GM12878 (cell line): Measurements from ENCODE around the gene VKORC1. TPM values are rescaled to one million over a fixed set of nuclear protein-coding genes. Genes with fewer than 3 reads are reported as not detected.
A peak's percentile ranks its signal among the peaks of the same experiment; 100 is the strongest.

Source experiments
- ATAC-seq: fragments of 200-7000 bp; cut with Tn5 transposase; 3 replicates; pipeline ENCODE4 v1.9.1; 2020; ENCODE audit warnings: mild to moderate bottlenecking, moderate library complexity
- BruUV-seq: library from RNA; stranded (reverse); fragments of 400-500 nt; replicated peaks from 2 replicates; lab custom pipeline; 2021; lab: Mats Ljungman, UMichigan
- CTCF ChIA-PET: fragments of 300-600 bp; sonication (Branson Sonifier 250); formaldehyde crosslinking; extraction: SDS; loops from one replicate; lab custom pipeline; 2021; ENCODE audit warnings: inconsistent platforms; lab: Yijun Ruan, JAX
- POLR2A ChIA-PET: fragments of 350-600 bp; formaldehyde crosslinking; extraction: SDS; loops from one replicate; lab custom pipeline; 2021; ENCODE audit warnings: inconsistent platforms; lab: Charles Lee
- RAD21 ChIA-PET: fragments of 300-600 bp; sonication (Branson Sonifier 250); formaldehyde crosslinking; loops from one replicate; lab custom pipeline; 2023; ENCODE audit warnings: antibody characterized with exemption; ENCODE audit not compliant: unreplicated experiment; lab: Charles Lee
- SMC1A ChIA-PET: fragments of 300-600 bp; sonication (Branson Sonifier 250); formaldehyde crosslinking; loops from one replicate; lab custom pipeline; 2023; ENCODE audit not compliant: unreplicated experiment, uncharacterized antibody; lab: Charles Lee
- DNase-seq: peaks from one replicate; pipeline ENCODE4 v3.0.0-alpha.2; 2011; ENCODE audit warnings: low read depth, low spot score
- FAIRE-seq: peaks from 3 replicates; lab custom pipeline; 2011; peaks lifted over from hg19 to GRCh38; lab: Jason Lieb, UNC
- H2AFZ ChIP-seq: 2 replicates; pipeline ENCODE4 v1.6.0; 2011; ENCODE audit warnings: low read depth, low read length, control low read depth; ENCODE audit not compliant: control insufficient read depth
- H3K27ac ChIP-seq: 2 replicates; pipeline ENCODE4 v1.5.1; 2011; ENCODE audit warnings: control low read depth; ENCODE audit not compliant: control insufficient read depth, insufficient read depth
- H3K27me3 ChIP-seq, 2 experiments: replicated peaks in 1 of 2; 2 replicates each; pipeline versions ENCODE4 v1.6.0 to v1.6.1; 2011; ENCODE audit warnings: low read length in 1 of 2; ENCODE audit not compliant: control insufficient read depth in 2 of 2, insufficient read depth in 2 of 2
- H3K36me3 ChIP-seq, 2 experiments: 2 replicates each; pipeline ENCODE4 v1.5.1; 2011; ENCODE audit warnings: low read length in 1 of 2; ENCODE audit not compliant: control insufficient read depth in 2 of 2, insufficient read depth in 2 of 2
- H3K4me1 ChIP-seq: 2 replicates; pipeline ENCODE4 v1.6.1; 2011; ENCODE audit warnings: mild to moderate bottlenecking, low read length, moderate library complexity, mixed read lengths; ENCODE audit not compliant: control insufficient read depth, insufficient read depth
- H3K4me2 ChIP-seq: 2 replicates; pipeline ENCODE4 v1.6.0; 2011; ENCODE audit warnings: control low read depth; ENCODE audit not compliant: control insufficient read depth, insufficient read depth
- H3K4me3 ChIP-seq: fragments of 200-600 bp; sonication (generic); 2 replicates; pipeline ENCODE4 v1.5.1; 2016
- H3K79me2 ChIP-seq: 2 replicates; pipeline ENCODE4 v1.6.0; 2011; ENCODE audit warnings: low read length; ENCODE audit not compliant: control insufficient read depth, insufficient read depth
- H3K9ac ChIP-seq: 2 replicates; pipeline ENCODE4 v1.8.0; 2011; ENCODE audit warnings: low read length, control low read depth, mixed read lengths; ENCODE audit not compliant: control insufficient read depth, insufficient read depth
- H3K9me3 ChIP-seq: replicated peaks from 3 replicates; pipeline ENCODE4 v1.5.1; 2011; ENCODE audit warnings: mild to moderate bottlenecking, low read length; ENCODE audit not compliant: control insufficient read depth, insufficient read depth
- H4K20me1 ChIP-seq: 2 replicates; pipeline ENCODE4 v1.6.0; 2011; ENCODE audit not compliant: control insufficient read depth, insufficient read depth
- BCL11A ChIP-seq: IDR thresholded peaks from 2 replicates; pipeline ENCODE4 v1.6.1; 2011; ENCODE audit warnings: low read depth, low read length
- GABPA ChIP-seq: IDR thresholded peaks from 2 replicates; pipeline ENCODE4 v1.6.1; 2014; ENCODE audit warnings: antibody characterized with exemption, low read depth, mild to moderate bottlenecking, inconsistent platforms
- IKZF2 ChIP-seq, 2 experiments: fragments of 450-650 bp; IDR thresholded peaks; 2 replicates each; pipeline ENCODE4 v1.6.1; 2017; ENCODE audit warnings: mild to moderate bottlenecking in 2 of 2, moderate library complexity in 2 of 2
- NBN ChIP-seq: fragments of 450-650 bp; IDR thresholded peaks from 2 replicates; pipeline ENCODE4 v1.6.1; 2016
- SUZ12 ChIP-seq: fragments of 200-600 bp; sonication (generic); IDR thresholded peaks from one replicate; pipeline ENCODE4 v1.6.1; 2018; ENCODE audit warnings: antibody characterized with exemption, mild to moderate bottlenecking; ENCODE audit not compliant: unreplicated experiment
- TCF12 ChIP-seq: IDR thresholded peaks from 2 replicates; pipeline ENCODE4 v1.6.1; 2011; ENCODE audit warnings: low read depth, mild to moderate bottlenecking, low read length
- WGBS: methylation state at CpG from one replicate; pipeline ENCODE4 v1.1.6; 2016; ENCODE audit warnings: low lambda C conversion rate; ENCODE audit not compliant: insufficient replicate concordance, insufficient coverage; ENCODE audit errors: missing lambda C conversion rate; 5-methylcytosine and 5-hydroxymethylcytosine counted together
- in situ Hi-C: fragments of 300-500 bp; cut with MboI; formaldehyde crosslinking; loops from 9 replicates; pipeline ENCODE4 v1.14.3; 2018; ENCODE audit warnings: mixed read lengths
- intact Hi-C: fragments of 100-400 bp; cut with micrococcal nuclease; formaldehyde crosslinking; loops from one replicate; pipeline ENCODE4 v1.14.2; 2022; ENCODE audit not compliant: unreplicated experiment
- polyA plus RNA-seq, 11 experiments: library from polyadenylated mRNA; depleted of rRNA in 4 of 11; unstranded in 6 of 11; stranded (reverse) in 5 of 11; fragments of >200 nt; fragmentation: Nextera tagmentation in 4 of 11; fragmentation: Illumina TruSeq in 1 of 11; extraction: Ambion mirVana in 4 of 11; extraction: Trizol in 1 of 11; gene quantifications; 1 replicate in 1 of 11; 2 replicates in 10 of 11; pipeline versions ENCODE4 v1.2.1 to v1.2.3, GENCODE V29; 2011 to 2016; ENCODE audit warnings: inconsistent platforms in 2 of 11, missing spikeins in 2 of 11, low read depth in 1 of 11
- total RNA-seq, 4 experiments: library from RNA; depleted of rRNA in 3 of 4; stranded (reverse); fragments of >200 nt in 3 of 4; fragmentation: Illumina TruSeq in 1 of 4; extraction: Trizol in 1 of 4; gene quantifications; 2 replicates each; pipeline versions ENCODE4 v1.2.1 to v1.2.3, GENCODE V29; 2013 to 2021
- TF ChIP-seq, protein P1 (sequence below): fragments of 450-650 bp; IDR thresholded peaks from 2 replicates; pipeline ENCODE4 v1.6.1; 2016; ENCODE audit warnings: mild to moderate bottlenecking

VKORC1 gene
- total and polyA plus RNA-seq, 10 of the 15 experiments (the other 5 are each of a cell fraction or from before 2014, with no cell fraction given): 19.8 to 140 (median 57.7) TPM

DNA sequence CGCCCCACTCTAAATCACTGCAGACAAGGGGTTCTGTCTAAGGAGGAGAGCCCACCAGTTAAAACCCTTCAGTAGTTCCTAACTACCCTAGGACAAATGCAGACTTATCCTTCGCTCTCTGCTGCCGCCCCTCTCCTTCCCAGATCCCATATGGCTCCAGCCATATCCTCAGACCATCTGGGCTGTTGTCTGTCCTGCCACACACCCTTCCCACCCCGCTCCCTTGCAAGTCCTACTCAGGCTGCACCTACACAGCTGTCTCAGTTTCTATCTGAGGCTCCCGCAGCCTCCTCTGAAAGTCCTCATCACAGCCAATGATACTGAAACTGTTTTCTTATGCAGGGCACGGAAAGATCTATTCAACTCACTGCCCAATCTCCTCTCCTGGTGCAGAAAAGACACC is 12.9 kb upstream of the VKORC1 start:
- WGBS: 35% methylated on average over 6 of the region's 6 CpGs
- peak; percentile 79 for ATAC-seq
- peak; percentile 68 for FAIRE-seq

DNA sequence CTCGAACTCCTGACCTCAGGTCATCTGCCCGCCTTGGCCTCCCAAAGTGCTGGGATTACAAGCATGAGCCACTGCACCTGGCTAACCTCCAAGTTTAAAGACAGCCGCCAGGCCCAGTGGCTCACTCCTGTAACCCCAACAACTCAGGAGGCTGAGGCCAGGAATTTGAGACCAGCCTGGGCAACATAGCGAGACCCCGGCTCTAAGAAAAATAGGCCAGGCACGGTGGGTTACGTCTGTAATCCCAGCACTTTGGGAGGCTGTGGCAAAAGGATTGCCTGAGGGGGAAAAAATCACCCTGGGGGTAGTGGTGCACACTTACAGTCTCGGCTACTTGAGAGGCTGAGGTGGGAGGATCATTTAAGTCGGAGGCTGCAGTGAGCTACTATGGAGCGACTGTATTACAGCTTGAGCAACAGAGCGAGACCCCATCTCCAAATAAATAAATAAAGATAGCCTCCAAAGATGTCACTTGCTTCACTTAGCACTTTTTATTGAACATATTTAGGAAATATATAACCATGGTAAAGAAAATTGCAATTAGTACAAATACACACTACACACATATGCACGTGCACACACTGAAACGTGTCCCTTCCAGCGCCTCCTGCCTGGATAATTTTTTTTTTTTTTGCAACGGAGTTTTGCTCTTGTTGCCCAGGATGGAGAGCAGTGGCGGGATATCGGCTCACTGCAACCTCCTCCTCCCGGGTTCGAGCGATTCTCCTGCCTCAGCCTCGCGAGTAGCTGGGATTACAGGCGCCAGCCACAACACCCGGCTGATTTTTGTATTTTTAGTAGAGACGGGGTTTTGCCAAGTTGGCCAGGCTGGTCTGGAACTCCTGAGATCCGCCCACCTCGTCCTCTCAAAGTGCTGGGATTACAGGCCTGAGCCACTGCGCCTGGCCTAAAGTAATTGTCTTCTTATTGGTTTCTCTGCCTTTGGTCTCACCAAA is 12.2 kb upstream of the VKORC1 start:
- Histone ChIP-seq H3K9ac (0 out of 2 replicates have a peak overlapping the region, but pooled peaks have one; percentile 91), H3K4me3 (peak overlapping the region; percentile 74), H3K27ac (peak overlapping the region; percentile 81), H3K4me1 (peaks cover 22% of the 10 kb centered on the region), H2AFZ (no peak overlapping the region), H3K9me3 (no peaks in the 10 kb centered on the region), H3K27me3 (no peaks in the 10 kb centered on the region), H3K4me2 (peak overlapping the region; percentile 77), H3K79me2 (peaks cover 13% of the 10 kb centered on the region), H3K36me3 (no peaks in the 10 kb centered on the region; a peak in 3 of 4 replicates), H4K20me1 (no peaks in the 10 kb centered on the region)
- DNase-seq: no peak
- ChIA-PET CTCF (interaction anchor here (0.6 to 1.6 kb wide), 3 partner anchors 9 to 35 kb away, joined by 3 to 6 read pairs (median 4); no protein-coding TSS in a partner anchor), RAD21 (interaction anchor here (1.5 to 2.8 kb wide), 3 partner anchors 9 to 35 kb away, joined by 6 to 12 read pairs (median 6); partner anchors contain the start of gene KAT8), SMC1A (no interaction called here), POLR2A (interaction anchor here (0.7 to 3.1 kb wide), 4 partner anchors 11 to 152 kb away, joined by 4 to 13 read pairs (median 8); partner anchors contain the start of genes KAT8, ZNF646 and ZNF668)
- WGBS: 87% methylated on average over 28 of the region's 28 CpGs
- no peak for ATAC-seq
- in situ Hi-C loops (no loop called here), intact Hi-C loops (loop anchor here (5.0 kb wide), 1 partner anchor 36 kb away; no protein-coding TSS in a partner anchor)
- FAIRE-seq: no peak
- TF ChIP-seq SUZ12: no peak
- TF ChIP-seq, protein P1, sequence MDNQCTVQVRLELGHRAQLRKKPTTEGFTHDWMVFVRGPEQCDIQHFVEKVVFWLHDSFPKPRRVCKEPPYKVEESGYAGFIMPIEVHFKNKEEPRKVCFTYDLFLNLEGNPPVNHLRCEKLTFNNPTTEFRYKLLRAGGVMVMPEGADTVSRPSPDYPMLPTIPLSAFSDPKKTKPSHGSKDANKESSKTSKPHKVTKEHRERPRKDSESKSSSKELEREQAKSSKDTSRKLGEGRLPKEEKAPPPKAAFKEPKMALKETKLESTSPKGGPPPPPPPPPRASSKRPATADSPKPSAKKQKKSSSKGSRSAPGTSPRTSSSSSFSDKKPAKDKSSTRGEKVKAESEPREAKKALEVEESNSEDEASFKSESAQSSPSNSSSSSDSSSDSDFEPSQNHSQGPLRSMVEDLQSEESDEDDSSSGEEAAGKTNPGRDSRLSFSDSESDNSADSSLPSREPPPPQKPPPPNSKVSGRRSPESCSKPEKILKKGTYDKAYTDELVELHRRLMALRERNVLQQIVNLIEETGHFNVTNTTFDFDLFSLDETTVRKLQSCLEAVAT: peak; percentile 76
- BruUV-seq: no TSS peak

More for the DNA sequence above, 12.9 kb upstream of the VKORC1 start:
- Histone ChIP-seq H3K27me3 (no peaks in the 10 kb centered on the region), H3K4me1 (peaks cover 22% of the 10 kb centered on the region), H3K79me2 (peaks cover 13% of the 10 kb centered on the region), H3K27ac (peak overlapping the region; percentile 81), H2AFZ (peak overlapping the region; percentile 91), H4K20me1 (no peaks in the 10 kb centered on the region), H3K4me3 (peak overlapping the region; percentile 74), H3K4me2 (peak overlapping the region; percentile 77), H3K9ac (peak overlapping the region; percentile 91), H3K9me3 (no peaks in the 10 kb centered on the region), H3K36me3 (peaks cover 0 to 4% of the 10 kb centered on the region in 2 experiments; a peak in 3 of 4 replicates)
- CTCF ChIA-PET: interaction anchor here (0.9 to 1.6 kb wide), 3 partner anchors 10 to 34 kb away, joined by 4 to 6 read pairs (median 5); no protein-coding TSS in a partner anchor
- TF ChIP-seq BCL11A: no peak
- 0 out of 2 replicates have a peak, but pooled peaks have one; percentile 9 for TF ChIP-seq NBN
- 0 out of 4 replicates have a peak, but pooled peaks have one; percentile 9 to 22 for TF ChIP-seq IKZF2 (IDR thresholded peaks at IDR 0.05)
- no peak for TF ChIP-seq GABPA
- 0 out of 2 replicates have a peak, but pooled peaks have one; percentile 11 for TF ChIP-seq TCF12
- DNase-seq: peak; percentile 54
- TSS peak; percentile 62 for BruUV-seq
- intact Hi-C loops: loop anchor here (5.0 kb wide), 1 partner anchor 35 kb away; no protein-coding TSS in a partner anchor
- RAD21 ChIA-PET: interaction anchor here (1.5 to 2.8 kb wide), 3 partner anchors 9 to 35 kb away, joined by 6 to 12 read pairs (median 6); partner anchors contain the start of gene KAT8
- POLR2A ChIA-PET: interaction anchor here (0.6 to 3.1 kb wide), 5 partner anchors 10 to 153 kb away, joined by 3 to 13 read pairs (median 5); partner anchors contain the start of genes KAT8, ZNF646 and ZNF668
- in situ Hi-C loops: no loop called here
- SMC1A ChIA-PET: no interaction called here
